ENCODE results near the gene ZDHHC17. TPM values are rescaled to one million over a fixed set of nuclear protein-coding genes. Genes with fewer than 3 reads are reported as not detected.
"Not testable (repeated sequence)": the region's sequence is repeated elsewhere in the genome, so short reads cannot be mapped to it uniquely, and the experiment has no call there.

The ZDHHC17 gene
- total RNA-seq, 4 donors from 2014 or later: 48.5 to 365 (median 102) TPM

- no peak for DNase-seq
- Histone ChIP-seq H3K4me3 (no peak overlapping the region), H3K9me3 (no peaks in the 10 kb centered on the region), H3K36me3 (no peaks in the 10 kb centered on the region), H3K27ac (peak overlapping the region; percentile 96 to 99), H3K4me1 (peaks cover 3 to 8% of the 10 kb centered on the region in 2 donors), H3K27me3 (no peaks in the 10 kb centered on the region)
- intact Hi-C loops (cut with DNase I; ENCODE audit: low total_unique reads): no loop called here
- TF ChIP-seq CTCF (IDR thresholded peaks at IDR 0.05) (no peak), POLR2A (IDR thresholded peaks at IDR 0.05) (no peak)
Measured at GRCh38 chr12:76765598-76765997, 1.7 kb downstream of the ZDHHC17 start.

- intact Hi-C loops (cut with DNase I; ENCODE audit: low total_unique reads): no loop called here
- no peak for DNase-seq
- Histone ChIP-seq H3K36me3 (no peaks in the 10 kb centered on the region), H3K27me3 (no peaks in the 10 kb centered on the region), H3K9me3 (no peaks in the 10 kb centered on the region), H3K27ac (no peak overlapping the region), H3K4me3 (no peak overlapping the region), H3K4me1 (peaks cover 3 to 8% of the 10 kb centered on the region in 2 donors)
- TF ChIP-seq CTCF (IDR thresholded peaks at IDR 0.05): no peak
- TF ChIP-seq POLR2A (IDR thresholded peaks at IDR 0.05): no peak
Measured at GRCh38 chr12:76766161-76766560, 2.2 kb downstream of the ZDHHC17 start.

GRCh38 chr12:76768576-76768975, 4.7 kb downstream of the ZDHHC17 start:
- DNase-seq: no peak
- Histone ChIP-seq H3K27ac (no peak overlapping the region), H3K27me3 (no peaks in the 10 kb centered on the region), H3K4me1 (peaks cover 8% of the 10 kb centered on the region in 2 donors), H3K9me3 (no peaks in the 10 kb centered on the region), H3K4me3 (no peak overlapping the region), H3K36me3 (no peaks in the 10 kb centered on the region)
- TF ChIP-seq CTCF (IDR thresholded peaks at IDR 0.05): no peak
- TF ChIP-seq POLR2A (IDR thresholded peaks at IDR 0.05): no peak
- intact Hi-C loops (cut with DNase I; ENCODE audit: low total_unique reads): no loop called here

GRCh38 chr12:76777765-76778216, 13.9 kb downstream of the ZDHHC17 start:
- no peaks in the 10 kb centered on the region for H3K27me3 ChIP-seq
- H3K27ac ChIP-seq: no peak overlapping the region
- no peak for TF ChIP-seq CTCF (IDR thresholded peaks at IDR 0.05)
- TF ChIP-seq POLR2A (IDR thresholded peaks at IDR 0.05): no peak
- DNase-seq: no peak
- peaks cover 0 to 14% of the 10 kb centered on the region in 2 donors for H3K4me1 ChIP-seq
- no peaks in the 10 kb centered on the region for H3K36me3 ChIP-seq
- intact Hi-C loops (cut with DNase I; ENCODE audit: low total_unique reads): no loop called here
- H3K9me3 ChIP-seq: no peaks in the 10 kb centered on the region
- no peak overlapping the region for H3K4me3 ChIP-seq

GRCh38 chr12:76778364-76778763, 14.4 kb downstream of the ZDHHC17 start:
- H3K9me3 ChIP-seq: no peaks in the 10 kb centered on the region
- no peaks in the 10 kb centered on the region for H3K27me3 ChIP-seq
- H3K4me1 ChIP-seq: peaks cover 0 to 14% of the 10 kb centered on the region in 2 donors
- H3K4me3 ChIP-seq: no peak overlapping the region
- no peaks in the 10 kb centered on the region for H3K36me3 ChIP-seq
- no peak overlapping the region for H3K27ac ChIP-seq
- no peak for DNase-seq
- intact Hi-C loops (cut with DNase I; ENCODE audit: low total_unique reads): no loop called here
- TF ChIP-seq CTCF (IDR thresholded peaks at IDR 0.05): no peak
- TF ChIP-seq POLR2A (IDR thresholded peaks at IDR 0.05): no peak

GRCh38 chr12:76779310-76779709, 15.4 kb downstream of the ZDHHC17 start:
- peaks cover 0 to 14% of the 10 kb centered on the region in 2 donors for H3K4me1 ChIP-seq

More at GRCh38 chr12:76779310-76779709, 15.4 kb downstream of the ZDHHC17 start:
- H3K4me3 ChIP-seq; H3K9me3 ChIP-seq; H3K27ac ChIP-seq; intact Hi-C loops (cut with DNase I; ENCODE audit: low total_unique reads); DNase-seq; H3K27me3 ChIP-seq; H3K36me3 ChIP-seq: not testable (repeated sequence)

Measured in uterus (tissue), 4 donors.